GM23338 (cell line): ENCODE measurements around the gene EZH1. TPM values are rescaled to one million over a fixed set of nuclear protein-coding genes. Genes with fewer than 3 reads are reported as not detected.
A peak's percentile ranks its signal among the peaks of the same experiment; 100 is the strongest.

Experiments used
- ATAC-seq: fragments of 200-7000 bp; cut with Tn5 transposase; 3 replicates; pipeline ENCODE4 v1.9.1; 2020
- DNase-seq: peaks from one replicate; pipeline ENCODE4 v3.0.0-alpha.2; 2015; ENCODE audit warnings: low spot score
- H2AFZ ChIP-seq: fragments of 200-600 bp; sonication (generic); 2 replicates; pipeline ENCODE4 v1.8.0; 2016; ENCODE audit warnings: antibody characterized with exemption, mild to moderate bottlenecking, moderate library complexity
- H3F3A ChIP-seq: fragments of 200-600 bp; sonication (generic); replicated peaks from 2 replicates; pipeline ENCODE4 v1.8.0; 2017; ENCODE audit warnings: antibody characterized with exemption, mixed run types, low read depth
- H3K27ac ChIP-seq: fragments of 200-600 bp; sonication (generic); 2 replicates; pipeline ENCODE4 v1.6.1; 2016; ENCODE audit warnings: low read depth
- H3K27me3 ChIP-seq: fragments of 200-600 bp; sonication (generic); 2 replicates; pipeline ENCODE4 v1.8.0; 2016; ENCODE audit warnings: mild to moderate bottlenecking, mixed run types, moderate library complexity; ENCODE audit not compliant: insufficient read depth
- H3K36me3 ChIP-seq: fragments of 200-600 bp; sonication (generic); 2 replicates; pipeline ENCODE4 v1.8.0; 2016; ENCODE audit warnings: mild to moderate bottlenecking; ENCODE audit not compliant: insufficient read depth
- H3K4me1 ChIP-seq: fragments of 200-600 bp; sonication (generic); 2 replicates; pipeline ENCODE4 v1.8.0; 2016; ENCODE audit warnings: mild to moderate bottlenecking, moderate library complexity; ENCODE audit not compliant: insufficient read depth
- H3K4me2 ChIP-seq: fragments of 200-600 bp; sonication (generic); 2 replicates; pipeline ENCODE4 v1.7.1; 2017; ENCODE audit warnings: mixed run types
- H3K4me3 ChIP-seq: fragments of 200-600 bp; sonication (generic); 2 replicates; pipeline ENCODE4 v1.6.1; 2016; ENCODE audit warnings: mixed run types
- H3K79me2 ChIP-seq: fragments of 200-600 bp; sonication (generic); replicated peaks from 2 replicates; pipeline ENCODE4 v1.8.0; 2017; ENCODE audit warnings: mild to moderate bottlenecking; ENCODE audit not compliant: insufficient read depth
- H3K9me2 ChIP-seq: fragments of 200-600 bp; sonication (generic); 2 replicates; pipeline ENCODE4 v1.8.0; 2017; ENCODE audit not compliant: insufficient read depth
- H4K20me1 ChIP-seq: fragments of 200-600 bp; sonication (generic); replicated peaks from 2 replicates; pipeline ENCODE4 v1.8.0; 2017; ENCODE audit warnings: mild to moderate bottlenecking; ENCODE audit not compliant: insufficient read depth
- H3K27ac Mint-ChIP-seq: 2 replicates; pipeline ENCODE4 v1.8.0; 2020; ENCODE audit warnings: inconsistent platforms, mild to moderate bottlenecking, moderate library complexity, mixed read lengths
- H3K27me3 Mint-ChIP-seq: 3 replicates; pipeline ENCODE4 v1.8.0; 2022; ENCODE audit warnings: low read depth, mild to moderate bottlenecking, moderate library complexity, mixed read lengths, inconsistent platforms; ENCODE audit not compliant: insufficient read depth, poor library complexity
- H3K36me3 Mint-ChIP-seq: 3 replicates; pipeline ENCODE4 v1.8.0; 2021; ENCODE audit warnings: low read depth, mild to moderate bottlenecking, inconsistent platforms, moderate library complexity, mixed read lengths
- H3K4me1 Mint-ChIP-seq: 3 replicates; pipeline ENCODE4 v1.8.0; 2020; ENCODE audit warnings: mild to moderate bottlenecking, inconsistent platforms, mixed read lengths
- H3K4me3 Mint-ChIP-seq: 3 replicates; pipeline ENCODE4 v1.8.0; 2021; ENCODE audit warnings: moderate library complexity, mild to moderate bottlenecking, inconsistent platforms, mixed read lengths
- H3K9me3 Mint-ChIP-seq: 3 replicates; pipeline ENCODE4 v1.8.0; 2020; ENCODE audit warnings: moderate library complexity, mild to moderate bottlenecking, inconsistent platforms, mixed read lengths
- EZH2 ChIP-seq: fragments of 200-600 bp; sonication (generic); IDR thresholded peaks from one replicate; pipeline ENCODE4 v1.8.0; 2017; ENCODE audit warnings: antibody characterized with exemption, mild to moderate bottlenecking, low read depth; ENCODE audit not compliant: unreplicated experiment
- POLR2AphosphoS5 ChIP-seq: IDR thresholded peaks from 2 replicates; pipeline ENCODE4 v1.6.1; 2016; ENCODE audit warnings: antibody characterized with exemption, low read depth
- STAT1 ChIP-seq: IDR thresholded peaks from one replicate; pipeline ENCODE4 v1.6.1; 2016; ENCODE audit warnings: antibody characterized with exemption; ENCODE audit not compliant: unreplicated experiment
- ZNF114 ChIP-seq: fragments of 250-450 bp; sonication (Bioruptor Pico); IDR thresholded peaks from 2 replicates; pipeline ENCODE4 v1.5.0; 2020; ENCODE audit warnings: mild to moderate bottlenecking, moderate library complexity
- polyA plus RNA-seq: library from polyadenylated mRNA; unstranded; fragments of >200 nt; fragmentation: Nextera tagmentation; extraction: Ambion mirVana; gene quantifications from 2 replicates; pipeline ENCODE4 v1.2.1, GENCODE V29; 2016
- total RNA-seq: library from RNA; depleted of rRNA; stranded (reverse); fragments of >200 nt; shearing (Covaris generic); gene quantifications from 2 replicates; pipeline ENCODE4 v1.2.3, GENCODE V29; 2014
- TF ChIP-seq, protein P1 (sequence below): fragments of 250-450 bp; sonication (Bioruptor Pico); IDR thresholded peaks from 2 replicates; pipeline ENCODE4 v1.5.0; 2020; ENCODE audit warnings: mild to moderate bottlenecking, moderate library complexity
- TF ChIP-seq, protein P2 (sequence below): IDR thresholded peaks from 2 replicates; pipeline ENCODE4 v1.6.1; 2016; ENCODE audit warnings: antibody characterized with exemption

Gene EZH1
- total and polyA plus RNA-seq, 2 experiments from 2014 or later = 16.9 to 18.0 TPM

DNA sequence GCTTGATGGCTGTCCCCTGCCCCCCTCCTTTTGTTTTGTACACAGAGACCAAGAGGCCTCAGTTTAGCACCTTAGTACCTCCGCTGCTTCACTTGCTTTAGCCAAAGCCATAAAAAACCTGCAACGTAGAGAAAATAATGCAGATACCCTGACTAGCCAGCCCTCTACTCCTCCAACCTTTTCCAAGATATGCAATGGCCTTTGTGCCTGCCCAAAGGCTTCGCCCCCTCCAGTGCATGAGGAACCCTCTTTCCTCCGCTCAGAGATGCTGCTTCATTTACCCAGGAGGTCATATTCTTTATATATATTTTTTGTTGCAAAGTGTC is 45.5 kb downstream of the EZH1 start (continued):
- TF ChIP-seq, protein P1, sequence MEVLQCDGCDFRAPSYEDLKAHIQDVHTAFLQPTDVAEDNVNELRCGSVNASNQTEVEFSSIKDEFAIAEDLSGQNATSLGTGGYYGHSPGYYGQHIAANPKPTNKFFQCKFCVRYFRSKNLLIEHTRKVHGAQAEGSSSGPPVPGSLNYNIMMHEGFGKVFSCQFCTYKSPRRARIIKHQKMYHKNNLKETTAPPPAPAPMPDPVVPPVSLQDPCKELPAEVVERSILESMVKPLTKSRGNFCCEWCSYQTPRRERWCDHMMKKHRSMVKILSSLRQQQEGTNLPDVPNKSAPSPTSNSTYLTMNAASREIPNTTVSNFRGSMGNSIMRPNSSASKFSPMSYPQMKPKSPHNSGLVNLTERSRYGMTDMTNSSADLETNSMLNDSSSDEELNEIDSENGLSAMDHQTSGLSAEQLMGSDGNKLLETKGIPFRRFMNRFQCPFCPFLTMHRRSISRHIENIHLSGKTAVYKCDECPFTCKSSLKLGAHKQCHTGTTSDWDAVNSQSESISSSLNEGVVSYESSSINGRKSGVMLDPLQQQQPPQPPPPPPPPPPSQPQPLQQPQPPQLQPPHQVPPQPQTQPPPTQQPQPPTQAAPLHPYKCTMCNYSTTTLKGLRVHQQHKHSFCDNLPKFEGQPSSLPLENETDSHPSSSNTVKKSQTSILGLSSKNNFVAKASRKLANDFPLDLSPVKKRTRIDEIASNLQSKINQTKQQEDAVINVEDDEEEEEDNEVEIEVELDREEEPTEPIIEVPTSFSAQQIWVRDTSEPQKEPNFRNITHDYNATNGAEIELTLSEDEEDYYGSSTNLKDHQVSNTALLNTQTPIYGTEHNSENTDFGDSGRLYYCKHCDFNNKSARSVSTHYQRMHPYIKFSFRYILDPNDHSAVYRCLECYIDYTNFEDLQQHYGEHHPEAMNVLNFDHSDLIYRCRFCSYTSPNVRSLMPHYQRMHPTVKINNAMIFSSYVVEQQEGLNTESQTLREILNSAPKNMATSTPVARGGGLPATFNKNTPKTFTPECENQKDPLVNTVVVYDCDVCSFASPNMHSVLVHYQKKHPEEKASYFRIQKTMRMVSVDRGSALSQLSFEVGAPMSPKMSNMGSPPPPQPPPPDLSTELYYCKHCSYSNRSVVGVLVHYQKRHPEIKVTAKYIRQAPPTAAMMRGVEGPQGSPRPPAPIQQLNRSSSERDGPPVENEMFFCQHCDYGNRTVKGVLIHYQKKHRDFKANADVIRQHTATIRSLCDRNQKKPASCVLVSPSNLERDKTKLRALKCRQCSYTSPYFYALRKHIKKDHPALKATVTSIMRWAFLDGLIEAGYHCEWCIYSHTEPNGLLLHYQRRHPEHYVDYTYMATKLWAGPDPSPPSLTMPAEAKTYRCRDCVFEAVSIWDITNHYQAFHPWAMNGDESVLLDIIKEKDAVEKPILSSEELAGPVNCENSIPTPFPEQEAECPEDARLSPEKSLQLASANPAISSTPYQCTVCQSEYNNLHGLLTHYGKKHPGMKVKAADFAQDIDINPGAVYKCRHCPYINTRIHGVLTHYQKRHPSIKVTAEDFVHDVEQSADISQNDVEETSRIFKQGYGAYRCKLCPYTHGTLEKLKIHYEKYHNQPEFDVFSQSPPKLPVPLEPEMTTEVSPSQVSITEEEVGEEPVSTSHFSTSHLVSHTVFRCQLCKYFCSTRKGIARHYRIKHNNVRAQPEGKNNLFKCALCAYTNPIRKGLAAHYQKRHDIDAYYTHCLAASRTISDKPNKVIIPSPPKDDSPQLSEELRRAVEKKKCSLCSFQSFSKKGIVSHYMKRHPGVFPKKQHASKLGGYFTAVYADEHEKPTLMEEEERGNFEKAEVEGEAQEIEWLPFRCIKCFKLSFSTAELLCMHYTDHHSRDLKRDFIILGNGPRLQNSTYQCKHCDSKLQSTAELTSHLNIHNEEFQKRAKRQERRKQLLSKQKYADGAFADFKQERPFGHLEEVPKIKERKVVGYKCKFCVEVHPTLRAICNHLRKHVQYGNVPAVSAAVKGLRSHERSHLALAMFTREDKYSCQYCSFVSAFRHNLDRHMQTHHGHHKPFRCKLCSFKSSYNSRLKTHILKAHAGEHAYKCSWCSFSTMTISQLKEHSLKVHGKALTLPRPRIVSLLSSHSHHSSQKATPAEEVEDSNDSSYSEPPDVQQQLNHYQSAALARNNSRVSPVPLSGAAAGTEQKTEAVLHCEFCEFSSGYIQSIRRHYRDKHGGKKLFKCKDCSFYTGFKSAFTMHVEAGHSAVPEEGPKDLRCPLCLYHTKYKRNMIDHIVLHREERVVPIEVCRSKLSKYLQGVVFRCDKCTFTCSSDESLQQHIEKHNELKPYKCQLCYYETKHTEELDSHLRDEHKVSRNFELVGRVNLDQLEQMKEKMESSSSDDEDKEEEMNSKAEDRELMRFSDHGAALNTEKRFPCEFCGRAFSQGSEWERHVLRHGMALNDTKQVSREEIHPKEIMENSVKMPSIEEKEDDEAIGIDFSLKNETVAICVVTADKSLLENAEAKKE (CRISPR knock-in tag) = no peak
- no peak for TF ChIP-seq STAT1
- no peak for TF ChIP-seq EZH2
- TF ChIP-seq, protein P2, sequence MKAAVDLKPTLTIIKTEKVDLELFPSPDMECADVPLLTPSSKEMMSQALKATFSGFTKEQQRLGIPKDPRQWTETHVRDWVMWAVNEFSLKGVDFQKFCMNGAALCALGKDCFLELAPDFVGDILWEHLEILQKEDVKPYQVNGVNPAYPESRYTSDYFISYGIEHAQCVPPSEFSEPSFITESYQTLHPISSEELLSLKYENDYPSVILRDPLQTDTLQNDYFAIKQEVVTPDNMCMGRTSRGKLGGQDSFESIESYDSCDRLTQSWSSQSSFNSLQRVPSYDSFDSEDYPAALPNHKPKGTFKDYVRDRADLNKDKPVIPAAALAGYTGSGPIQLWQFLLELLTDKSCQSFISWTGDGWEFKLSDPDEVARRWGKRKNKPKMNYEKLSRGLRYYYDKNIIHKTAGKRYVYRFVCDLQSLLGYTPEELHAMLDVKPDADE = no peak
- TF ChIP-seq ZNF114 (CRISPR knock-in tag) = no peak

DNA sequence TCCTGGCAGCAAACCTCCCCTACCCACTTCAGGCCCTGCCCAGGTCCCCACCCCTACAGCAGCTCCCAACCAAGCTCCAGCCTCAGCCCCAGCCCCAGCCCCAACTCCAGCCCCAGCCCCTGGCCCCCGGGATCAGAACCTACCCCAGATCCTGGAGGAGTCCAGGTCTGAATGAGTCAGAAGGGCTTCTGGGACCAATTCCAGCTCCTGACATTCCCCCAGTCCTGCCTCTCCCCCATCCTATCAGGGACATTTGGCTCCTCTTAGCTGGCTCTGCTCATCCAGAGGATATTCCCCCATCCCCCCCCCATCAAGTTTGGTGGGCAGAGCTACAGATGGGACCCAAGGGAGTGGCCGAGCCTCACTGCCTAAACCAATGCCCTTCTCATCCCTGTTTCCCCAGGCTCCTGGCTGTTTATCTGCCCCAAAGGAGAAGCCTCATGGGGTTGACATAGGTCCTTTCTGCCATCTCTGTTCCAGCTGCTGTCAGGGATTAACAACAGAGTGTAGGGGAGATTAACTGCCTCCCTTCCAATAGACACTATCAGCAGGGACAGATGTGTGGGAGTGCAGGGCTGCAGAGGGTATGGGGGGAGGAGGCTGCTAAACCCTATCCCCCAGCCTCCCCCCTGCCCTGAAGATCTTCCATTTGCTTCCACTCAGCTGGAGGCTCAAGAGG is 46.0 kb downstream of the EZH1 start:
- no peaks in the 10 kb centered on the region; the same call in 1 of the 2 replicates for H3K4me1 ChIP-seq
- Mint-ChIP-seq H3K36me3 (peaks cover 22% of the 10 kb centered on the region), H3K9me3 (no peaks in the 10 kb centered on the region; the same call in 1 of the 3 replicates), H3K4me3 (no peak overlapping the region), H3K27ac (no peak overlapping the region; the same call in 1 of the 2 replicates), H3K27me3 (peaks cover 11% of the 10 kb centered on the region), H3K4me1 (peaks cover 10% of the 10 kb centered on the region)
- no peaks in the 10 kb centered on the region for H3K9me2 ChIP-seq
- no peaks in the 10 kb centered on the region for H3F3A ChIP-seq
- no peak overlapping the region for H3K27ac ChIP-seq
- H3K4me3 ChIP-seq = no peak overlapping the region
- H3K79me2 ChIP-seq = no peaks in the 10 kb centered on the region
- H3K36me3 ChIP-seq = 0 out of 2 replicates have a peak, but pooled peaks cover 6% of the 10 kb centered on the region
- peak; percentile 46; the same call in 2 of the 3 replicates for ATAC-seq
- H4K20me1 ChIP-seq = peaks cover 6% of the 10 kb centered on the region; the same call in 1 of the 2 replicates
- TF ChIP-seq ZNF114 (CRISPR knock-in tag) (no peak), POLR2AphosphoS5 (no peak)
- no peaks in the 10 kb centered on the region for H3K27me3 ChIP-seq
- DNase-seq = no peak
- no peak overlapping the region for H3K4me2 ChIP-seq
- H2AFZ ChIP-seq = no peak overlapping the region
